HepG2 (cell line): ENCODE data around the gene IFNL2. TPM values are rescaled to one million over a fixed set of nuclear protein-coding genes. Genes with fewer than 3 reads are reported as not detected.

Experiments
- ATAC-seq: fragments of 200-7000 bp; cut with Tn5 transposase; 3 replicates; pipeline ENCODE4 v1.9.1; 2020; ENCODE audit warnings: mild to moderate bottlenecking, moderate library complexity
- BruUV-seq: library from RNA; stranded (reverse); fragments of 400-500 nt; replicated peaks from 2 replicates; lab custom pipeline; 2021; lab: Mats Ljungman, UMichigan
- CTCF ChIA-PET: fragments of 300-600 bp; formaldehyde crosslinking; extraction: SDS; loops from one replicate; lab custom pipeline; 2021; ENCODE audit warnings: low total read pairs, inconsistent platforms, low intra/inter-chr PET ratio; lab: Yijun Ruan, JAX
- POLR2A ChIA-PET: fragments of 350-600 bp; sonication (Branson Sonifier 250); formaldehyde crosslinking; loops from one replicate; lab custom pipeline; 2020; ENCODE audit warnings: antibody characterized with exemption, inconsistent platforms; lab: Yijun Ruan, JAX
- DNase-seq: peaks from one replicate; pipeline ENCODE4 v3.0.0-alpha.2; 2015; ENCODE audit warnings: low spot score
- FAIRE-seq: peaks from 3 replicates; lab custom pipeline; 2011; peaks lifted over from hg19 to GRCh38; lab: Jason Lieb, UNC
- H2AFZ ChIP-seq: one replicate; pipeline ENCODE4 v1.6.1; 2011; ENCODE audit warnings: low read length, inconsistent platforms
- H3K27ac ChIP-seq: fragments of 300-600 bp; 3 replicates; pipeline ENCODE4 v1.8.0; 2011; ENCODE audit warnings: mixed run types, mild to moderate bottlenecking, mixed read lengths, low read length, inconsistent platforms; ENCODE audit not compliant: insufficient read depth; ENCODE audit errors: extremely low read length
- H3K27me3 ChIP-seq, 2 experiments: fragments of 200-600 bp in 1 of 2; 2 replicates in 1 of 2; 3 replicates in 1 of 2; pipeline versions ENCODE4 v1.6.0 to v1.8.0; 2011; ENCODE audit warnings: low read length in 2 of 2, mild to moderate bottlenecking in 2 of 2, moderate library complexity in 2 of 2, inconsistent platforms in 1 of 2; ENCODE audit not compliant: insufficient read depth in 2 of 2, control insufficient read depth in 1 of 2
- H3K36me3 ChIP-seq, 2 experiments: fragments of 200-600 bp in 1 of 2; replicated peaks in 1 of 2; 2 replicates in 1 of 2; 3 replicates in 1 of 2; pipeline versions ENCODE4 v1.5.1 to v1.8.0; 2011; ENCODE audit warnings: low read length in 2 of 2, inconsistent platforms in 1 of 2; ENCODE audit not compliant: insufficient read depth in 2 of 2, control insufficient read depth in 1 of 2
- H3K4me1 ChIP-seq: 2 replicates; pipeline ENCODE4 v1.5.1; 2012; ENCODE audit warnings: low read length, inconsistent platforms; ENCODE audit not compliant: insufficient read depth
- H3K4me2 ChIP-seq: 2 replicates; pipeline ENCODE4 v1.6.0; 2011; ENCODE audit warnings: low read depth, low read length, inconsistent platforms
- H3K4me3 ChIP-seq, 3 experiments: fragments of 200-600 bp in 1 of 3; sonication (generic), shearing (Covaris generic) in 1 of 3; replicated peaks in 1 of 3; 2 replicates each; pipeline ENCODE4 v1.5.1; 2011 to 2016; ENCODE audit warnings: low read length in 3 of 3, inconsistent platforms in 2 of 3, low read depth in 2 of 3, mild to moderate bottlenecking in 2 of 3, control low read depth in 1 of 3, mixed read lengths in 1 of 3; ENCODE audit not compliant: insufficient read depth in 1 of 3
- H3K79me2 ChIP-seq: one replicate; pipeline ENCODE4 v1.6.1; 2011; ENCODE audit warnings: low read length, inconsistent platforms; ENCODE audit not compliant: insufficient read depth
- H3K9ac ChIP-seq: 2 replicates; pipeline ENCODE4 v1.6.0; 2011; ENCODE audit warnings: mild to moderate bottlenecking, low read depth, low read length, inconsistent platforms; ENCODE audit not compliant: insufficient read depth
- H3K9me3 ChIP-seq: 2 replicates; pipeline ENCODE4 v1.5.1; 2012; ENCODE audit warnings: mild to moderate bottlenecking, low read length
- H4K20me1 ChIP-seq: 2 replicates; pipeline ENCODE4 v1.6.0; 2011; ENCODE audit warnings: inconsistent platforms, mild to moderate bottlenecking, low read length, moderate library complexity; ENCODE audit not compliant: insufficient read depth
- GATAD2A ChIP-seq: IDR thresholded peaks from 2 replicates; pipeline ENCODE4 v1.6.1; 2016
- PAF1 ChIP-seq: IDR thresholded peaks from 2 replicates; pipeline ENCODE4 v1.6.1; 2016; ENCODE audit warnings: missing genetic modification reagents, missing compliant biosample characterization
- PHF21A ChIP-seq: sonication (generic); formaldehyde crosslinking; IDR thresholded peaks from 2 replicates; pipeline ENCODE4 v1.5.0; 2020; ENCODE audit warnings: mild to moderate bottlenecking, missing genetic modification reagents
- SIX1 ChIP-seq: sonication (generic); formaldehyde crosslinking; IDR thresholded peaks from 2 replicates; pipeline ENCODE4 v1.4.0; 2020; ENCODE audit warnings: missing genetic modification reagents, borderline replicate concordance
- SMARCC2 ChIP-seq: fragments of 450-650 bp; IDR thresholded peaks from 2 replicates; pipeline ENCODE4 v1.6.1; 2017; ENCODE audit warnings: antibody characterized with exemption, mild to moderate bottlenecking
- TBX3 ChIP-seq: fragments of 450-650 bp; IDR thresholded peaks from 2 replicates; pipeline ENCODE4 v1.6.1; 2017; ENCODE audit warnings: antibody characterized with exemption, mild to moderate bottlenecking, inconsistent platforms, borderline replicate concordance
- ZNF510 ChIP-seq: sonication (generic); formaldehyde crosslinking; IDR thresholded peaks from 2 replicates; pipeline ENCODE4 v1.4.0; 2020; ENCODE audit warnings: low read depth, mild to moderate bottlenecking, missing genetic modification reagents
- ZNF546 ChIP-seq: sonication (generic); formaldehyde crosslinking; conservative IDR thresholded peaks from 2 replicates; pipeline ENCODE4 v1.8.1; 2023; ENCODE audit warnings: mild to moderate bottlenecking, missing genetic modification reagents
- ZNF83 ChIP-seq: sonication (generic); formaldehyde crosslinking; IDR thresholded peaks from 2 replicates; pipeline ENCODE4 v1.4.0; 2020; ENCODE audit warnings: missing genetic modification reagents, mild to moderate bottlenecking, borderline replicate concordance
- ZSCAN22 ChIP-seq: sonication (generic); formaldehyde crosslinking; IDR thresholded peaks from 2 replicates; pipeline ENCODE4 v1.4.0; 2020; ENCODE audit warnings: mild to moderate bottlenecking, missing genetic modification reagents
- WGBS: methylation state at CpG from one replicate; pipeline ENCODE4 v1.1.6; 2017; ENCODE audit warnings: low lambda C conversion rate; 5-methylcytosine and 5-hydroxymethylcytosine counted together
- in situ Hi-C: cut with HindIII; loops from 2 replicates; pipeline ENCODE4 v1.10.0; 2017; ENCODE audit warnings: low pct_unique_long_range_greater_than_20kb; ENCODE audit not compliant: extremely low pct_ligation_motif_present
- intact Hi-C: fragments of 100-400 bp; cut with micrococcal nuclease; formaldehyde crosslinking; loops from one replicate; pipeline ENCODE4 v1.10.0; 2022; ENCODE audit not compliant: unreplicated experiment
- polyA plus RNA-seq, 8 experiments: library from polyadenylated mRNA; depleted of rRNA in 3 of 8; stranded (reverse) in 7 of 8; unstranded in 1 of 8; fragments of >200 nt; fragmentation: Illumina TruSeq in 4 of 8; extraction: Trizol in 4 of 8; gene quantifications; 2 replicates each; pipeline versions ENCODE4 v1.2.1 to v1.2.3, GENCODE V29; 2011 to 2016; ENCODE audit warnings: low read depth in 4 of 8, missing spikeins in 1 of 8, mixed read lengths in 1 of 8; ENCODE audit not compliant: insufficient read depth in 1 of 8
- total RNA-seq, 5 experiments: library from RNA; depleted of rRNA; stranded (reverse); fragments of >200 nt; fragmentation: Illumina TruSeq; extraction: Trizol; gene quantifications; 2 replicates each; pipeline ENCODE4 v1.2.3, GENCODE V29; 2016; ENCODE audit warnings: low read depth in 1 of 5
- TF ChIP-seq, protein P1 (sequence below): sonication (generic); formaldehyde crosslinking; IDR thresholded peaks from 2 replicates; pipeline ENCODE4 v1.4.0; 2020; ENCODE audit warnings: mild to moderate bottlenecking, missing genetic modification reagents
- TF ChIP-seq, protein P2 (sequence below): sonication (generic); formaldehyde crosslinking; IDR thresholded peaks from 2 replicates; pipeline ENCODE4 v1.4.0; 2020; ENCODE audit warnings: mild to moderate bottlenecking, missing genetic modification reagents
- TF ChIP-seq, protein P3 (sequence below): sonication (generic); formaldehyde crosslinking; IDR thresholded peaks from 2 replicates; pipeline ENCODE4 v1.4.0; 2020; ENCODE audit warnings: missing genetic modification reagents; ENCODE audit errors: not compliant biosample characterization

IFNL2 gene
- total and polyA plus RNA-seq, 2 of the 13 experiments (the other 11 are each of a cell fraction or from before 2014, with no cell fraction given), result not detected

DNA sequence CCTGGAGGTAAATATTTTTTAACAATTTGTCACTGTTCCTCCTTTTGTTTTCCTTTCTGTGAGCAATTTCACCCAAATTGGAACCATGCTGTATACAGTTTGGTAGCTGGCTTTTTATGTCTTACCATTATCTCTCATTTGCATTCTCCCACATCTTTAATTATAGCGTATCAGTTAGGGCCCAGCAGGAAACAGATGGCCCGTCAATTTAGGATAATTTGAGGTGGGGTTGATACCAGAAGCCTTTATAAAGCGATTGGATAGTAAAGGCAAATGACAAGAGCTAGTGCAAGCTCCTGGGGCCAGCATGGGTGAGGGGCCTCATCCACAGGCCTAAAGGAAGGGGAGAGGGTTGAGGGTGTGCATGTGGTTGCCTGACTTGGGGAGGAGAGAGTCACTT lies 15.7 kb upstream of the IFNL2 start:
- BruUV-seq, result no TSS peak
- WGBS, result 34% methylated on average over 3 of the region's 3 CpGs
- no peak overlapping the region for H2AFZ ChIP-seq
- TF ChIP-seq, protein P1, sequence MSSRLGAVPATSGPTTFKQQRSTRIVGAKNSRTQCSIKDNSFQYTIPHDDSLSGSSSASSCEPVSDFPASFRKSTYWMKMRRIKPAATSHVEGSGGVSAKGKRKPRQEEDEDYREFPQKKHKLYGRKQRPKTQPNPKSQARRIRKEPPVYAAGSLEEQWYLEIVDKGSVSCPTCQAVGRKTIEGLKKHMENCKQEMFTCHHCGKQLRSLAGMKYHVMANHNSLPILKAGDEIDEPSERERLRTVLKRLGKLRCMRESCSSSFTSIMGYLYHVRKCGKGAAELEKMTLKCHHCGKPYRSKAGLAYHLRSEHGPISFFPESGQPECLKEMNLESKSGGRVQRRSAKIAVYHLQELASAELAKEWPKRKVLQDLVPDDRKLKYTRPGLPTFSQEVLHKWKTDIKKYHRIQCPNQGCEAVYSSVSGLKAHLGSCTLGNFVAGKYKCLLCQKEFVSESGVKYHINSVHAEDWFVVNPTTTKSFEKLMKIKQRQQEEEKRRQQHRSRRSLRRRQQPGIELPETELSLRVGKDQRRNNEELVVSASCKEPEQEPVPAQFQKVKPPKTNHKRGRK (CRISPR knock-in tag), result no peak
- TF ChIP-seq, protein P2, sequence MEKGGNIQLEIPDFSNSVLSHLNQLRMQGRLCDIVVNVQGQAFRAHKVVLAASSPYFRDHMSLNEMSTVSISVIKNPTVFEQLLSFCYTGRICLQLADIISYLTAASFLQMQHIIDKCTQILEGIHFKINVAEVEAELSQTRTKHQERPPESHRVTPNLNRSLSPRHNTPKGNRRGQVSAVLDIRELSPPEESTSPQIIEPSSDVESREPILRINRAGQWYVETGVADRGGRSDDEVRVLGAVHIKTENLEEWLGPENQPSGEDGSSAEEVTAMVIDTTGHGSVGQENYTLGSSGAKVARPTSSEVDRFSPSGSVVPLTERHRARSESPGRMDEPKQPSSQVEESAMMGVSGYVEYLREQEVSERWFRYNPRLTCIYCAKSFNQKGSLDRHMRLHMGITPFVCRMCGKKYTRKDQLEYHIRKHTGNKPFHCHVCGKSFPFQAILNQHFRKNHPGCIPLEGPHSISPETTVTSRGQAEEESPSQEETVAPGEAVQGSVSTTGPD, result no peak
- no peak for TF ChIP-seq PHF21A (CRISPR knock-in tag)
- no peak for TF ChIP-seq GATAD2A (CRISPR knock-in tag)
- no peak for TF ChIP-seq SMARCC2
- no peak for TF ChIP-seq ZNF83 (CRISPR knock-in tag)
- no peak for TF ChIP-seq ZNF510 (CRISPR knock-in tag)
- no peak for TF ChIP-seq ZSCAN22 (CRISPR knock-in tag)
- TF ChIP-seq ZNF546 (CRISPR knock-in tag), result no peak
- no peak for TF ChIP-seq SIX1 (CRISPR knock-in tag)
- no peak for TF ChIP-seq TBX3
- TF ChIP-seq, protein P3, sequence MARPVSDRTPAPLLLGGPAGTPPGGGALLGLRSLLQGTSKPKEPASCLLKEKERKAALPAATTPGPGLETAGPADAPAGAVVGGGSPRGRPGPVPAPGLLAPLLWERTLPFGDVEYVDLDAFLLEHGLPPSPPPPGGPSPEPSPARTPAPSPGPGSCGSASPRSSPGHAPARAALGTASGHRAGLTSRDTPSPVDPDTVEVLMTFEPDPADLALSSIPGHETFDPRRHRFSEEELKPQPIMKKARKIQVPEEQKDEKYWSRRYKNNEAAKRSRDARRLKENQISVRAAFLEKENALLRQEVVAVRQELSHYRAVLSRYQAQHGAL (CRISPR knock-in tag), result no peak
- TF ChIP-seq PAF1 (CRISPR knock-in tag), result no peak
- no peaks in the 10 kb centered on the region for H4K20me1 ChIP-seq
- H3K79me2 ChIP-seq, result no peaks in the 10 kb centered on the region
- peaks cover 10% of the 10 kb centered on the region for H3K4me1 ChIP-seq
- ATAC-seq (no peak), FAIRE-seq (no peak), DNase-seq (no peak)
- H3K36me3 ChIP-seq, result no peaks in the 10 kb centered on the region
- POLR2A ChIA-PET, result no interaction called here
- no peaks in the 10 kb centered on the region for H3K9me3 ChIP-seq
- in situ Hi-C loops (no loop called here), intact Hi-C loops (no loop called here)
- peaks cover 0 to 6% of the 10 kb centered on the region in 2 experiments; a peak in 1 of 5 replicates for H3K27me3 ChIP-seq
- CTCF ChIA-PET, result no interaction called here
- H3K4me3 ChIP-seq, result no peak overlapping the region
- no peak overlapping the region for H3K27ac ChIP-seq
- no peak overlapping the region for H3K4me2 ChIP-seq
- no peak overlapping the region for H3K9ac ChIP-seq
